ENCODE results near the gene ERCC4. TPM values are rescaled to one million over a fixed set of nuclear protein-coding genes. Genes with fewer than 3 reads are reported as not detected.

The ERCC4 gene
- total RNA-seq, 1 donor from 2014 or later = 11.9 TPM

DNA sequence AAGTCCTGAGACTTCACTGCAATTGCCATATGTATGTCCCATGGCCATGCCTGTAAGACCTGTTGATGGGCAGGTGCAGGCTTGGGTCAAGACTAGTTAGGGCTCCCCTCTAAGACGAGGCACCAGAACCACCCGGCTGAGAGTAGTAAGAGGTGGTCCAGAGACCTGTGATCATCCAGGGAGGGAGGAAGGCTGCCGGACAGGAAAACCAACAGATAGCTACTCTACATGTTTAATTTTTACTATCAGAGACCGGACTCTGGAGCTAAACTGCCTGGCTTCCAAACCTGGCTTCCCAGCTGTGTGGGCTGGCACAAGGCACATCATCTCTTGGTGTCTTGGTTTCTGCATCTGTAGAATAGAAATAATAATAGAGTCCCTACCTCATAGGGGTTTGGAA is 73.0 kb downstream of the ERCC4 start:
- intact Hi-C loops (cut with micrococcal nuclease) = no loop called here
- Mint-ChIP-seq H3K36me3 (ENCODE audit: low read depth) (no peaks in the 10 kb centered on the region), H3K4me3 (ENCODE audit: low read depth) (no peak overlapping the region), H3K27me3 (ENCODE audit: low read depth) (no peaks in the 10 kb centered on the region), H3K4me1 (ENCODE audit: low read depth) (peaks cover 3% of the 10 kb centered on the region), H3K27ac (no peak overlapping the region), H3K9me3 (no peaks in the 10 kb centered on the region)
- DNase-seq (ENCODE audit: low spot score) = no peak

DNA sequence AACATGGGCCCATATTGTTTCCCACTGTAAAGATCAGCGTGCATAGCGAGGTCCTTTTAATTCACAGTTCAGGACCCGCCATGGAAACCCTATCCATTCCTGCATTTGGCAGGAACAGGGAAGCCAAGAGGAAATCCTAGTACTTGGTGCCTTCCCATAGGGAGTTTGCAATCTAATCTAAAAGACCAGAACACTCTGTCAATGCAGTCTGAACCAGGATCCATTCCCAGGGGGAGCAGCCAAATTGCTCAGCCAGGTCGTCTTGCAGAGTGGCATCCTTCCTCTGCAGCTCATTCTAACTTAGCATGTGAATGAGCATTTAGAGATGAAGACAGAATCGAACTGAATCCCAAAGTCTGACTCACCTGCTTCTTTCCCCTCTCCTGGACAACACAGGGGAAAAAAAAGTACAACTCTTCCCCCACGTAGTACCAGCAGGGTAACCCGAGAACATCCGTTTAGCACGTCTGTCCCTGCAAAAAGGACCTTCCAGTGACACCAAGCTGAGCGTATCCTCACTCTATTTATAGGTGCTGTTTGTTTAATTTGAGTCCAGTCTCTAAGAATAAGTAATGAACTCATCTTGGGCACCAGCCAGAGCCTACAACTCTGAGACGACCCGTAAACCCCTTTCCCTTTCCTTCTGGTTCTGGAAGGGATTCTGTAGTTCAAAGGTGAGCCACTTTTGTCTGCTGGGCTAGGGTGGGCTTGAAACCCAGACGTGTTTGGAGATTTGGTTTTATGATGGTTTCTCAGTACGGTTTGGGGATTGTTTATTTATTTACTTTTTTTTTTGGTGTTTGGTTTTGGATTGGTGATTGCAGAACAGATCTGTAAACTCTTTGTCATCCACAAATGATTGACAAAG is 74.5 kb downstream of the ERCC4 start:
- Mint-ChIP-seq H3K36me3 (ENCODE audit: low read depth) (no peaks in the 10 kb centered on the region), H3K27ac (no peak overlapping the region), H3K27me3 (ENCODE audit: low read depth) (no peaks in the 10 kb centered on the region), H3K9me3 (no peaks in the 10 kb centered on the region), H3K4me3 (ENCODE audit: low read depth) (no peak overlapping the region), H3K4me1 (ENCODE audit: low read depth) (peaks cover 14% of the 10 kb centered on the region)
- intact Hi-C loops (cut with micrococcal nuclease) = no loop called here
- no peak for DNase-seq (ENCODE audit: low spot score)

DNA sequence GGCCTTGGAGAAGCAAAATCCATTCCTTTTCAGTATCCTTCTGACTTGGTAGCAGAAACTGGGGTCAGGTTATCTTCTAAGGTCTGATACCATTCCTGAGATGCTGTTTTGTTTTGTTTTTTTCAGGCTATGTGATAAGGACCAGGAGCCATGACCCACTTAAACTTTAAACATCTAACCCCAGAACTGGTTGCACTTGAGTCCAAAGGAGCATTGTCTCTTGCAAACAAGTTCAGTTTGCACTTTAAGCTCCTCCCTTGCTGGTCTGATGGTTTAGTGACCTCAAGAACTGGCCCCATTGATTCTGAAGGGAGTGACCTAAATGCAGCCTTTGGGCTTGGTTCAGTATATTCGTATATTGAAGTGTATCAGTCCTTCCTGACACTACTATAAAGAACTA is 75.2 kb downstream of the ERCC4 start:
- no peaks in the 10 kb centered on the region for H3K9me3 Mint-ChIP-seq
- DNase-seq (ENCODE audit: low spot score) = no peak
- peaks cover 15% of the 10 kb centered on the region for H3K4me1 Mint-ChIP-seq (ENCODE audit: low read depth)
- no peaks in the 10 kb centered on the region for H3K36me3 Mint-ChIP-seq (ENCODE audit: low read depth)
- intact Hi-C loops (cut with micrococcal nuclease) = no loop called here
- H3K4me3 Mint-ChIP-seq (ENCODE audit: low read depth) = no peak overlapping the region
- no peak overlapping the region for H3K27ac Mint-ChIP-seq
- no peaks in the 10 kb centered on the region for H3K27me3 Mint-ChIP-seq (ENCODE audit: low read depth)

DNA sequence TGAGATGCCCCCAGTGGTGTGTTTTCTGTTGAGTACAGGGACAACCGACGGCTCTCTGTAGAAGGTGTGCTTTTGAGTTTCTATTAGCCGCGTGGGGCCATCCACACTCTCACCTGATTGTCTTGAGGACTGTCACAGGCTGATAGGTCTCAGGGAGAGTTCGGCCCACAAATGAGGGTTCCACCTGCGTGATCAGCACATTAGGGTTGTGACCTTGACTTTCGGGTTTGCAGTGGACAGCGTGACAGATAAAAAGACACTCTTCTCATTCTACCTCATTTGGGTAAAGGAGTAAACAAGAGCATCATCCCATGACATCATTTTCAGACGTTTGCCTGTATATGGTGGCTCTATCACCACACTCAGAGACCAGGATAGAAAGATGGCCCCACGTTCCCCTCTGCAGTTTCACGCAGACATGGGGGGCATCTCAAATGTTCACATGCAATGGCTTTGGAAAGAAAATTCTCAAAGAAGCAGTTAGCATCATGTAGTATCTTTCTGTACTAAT is 76.9 kb downstream of the ERCC4 start:
- Mint-ChIP-seq H3K27me3 (ENCODE audit: low read depth) (no peaks in the 10 kb centered on the region), H3K4me3 (ENCODE audit: low read depth) (no peak overlapping the region), H3K27ac (no peak overlapping the region), H3K9me3 (no peaks in the 10 kb centered on the region), H3K4me1 (ENCODE audit: low read depth) (peaks cover 15% of the 10 kb centered on the region), H3K36me3 (ENCODE audit: low read depth) (no peaks in the 10 kb centered on the region)
- DNase-seq (ENCODE audit: low spot score) = no peak
- intact Hi-C loops (cut with micrococcal nuclease) = no loop called here

DNA sequence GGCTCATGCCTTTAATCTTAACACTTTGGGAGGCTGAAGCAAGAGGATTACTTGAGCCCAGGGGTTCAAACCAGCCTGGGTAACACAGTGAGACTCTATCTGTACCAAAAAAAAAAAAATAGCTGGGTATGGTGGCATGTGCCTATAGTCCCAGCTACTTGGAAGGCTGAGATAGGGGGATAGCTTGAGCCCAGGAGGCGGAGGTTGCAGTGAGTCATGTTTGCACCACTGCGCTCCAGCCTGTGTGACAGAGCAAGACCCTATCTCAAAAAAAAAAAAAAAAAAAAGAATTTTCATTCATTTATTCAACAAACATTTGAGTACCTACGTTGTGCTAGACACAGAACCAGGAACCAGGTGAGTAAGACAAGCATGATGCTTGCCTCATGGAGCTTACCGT is 77.6 kb downstream of the ERCC4 start:
- no peak for DNase-seq (ENCODE audit: low spot score)
- intact Hi-C loops (cut with micrococcal nuclease) = no loop called here
- Mint-ChIP-seq H3K4me3 (ENCODE audit: low read depth) (no peak overlapping the region), H3K9me3 (no peaks in the 10 kb centered on the region), H3K27me3 (ENCODE audit: low read depth) (no peaks in the 10 kb centered on the region), H3K36me3 (ENCODE audit: low read depth) (no peaks in the 10 kb centered on the region), H3K27ac (no peak overlapping the region), H3K4me1 (ENCODE audit: low read depth) (peaks cover 18% of the 10 kb centered on the region)

DNA sequence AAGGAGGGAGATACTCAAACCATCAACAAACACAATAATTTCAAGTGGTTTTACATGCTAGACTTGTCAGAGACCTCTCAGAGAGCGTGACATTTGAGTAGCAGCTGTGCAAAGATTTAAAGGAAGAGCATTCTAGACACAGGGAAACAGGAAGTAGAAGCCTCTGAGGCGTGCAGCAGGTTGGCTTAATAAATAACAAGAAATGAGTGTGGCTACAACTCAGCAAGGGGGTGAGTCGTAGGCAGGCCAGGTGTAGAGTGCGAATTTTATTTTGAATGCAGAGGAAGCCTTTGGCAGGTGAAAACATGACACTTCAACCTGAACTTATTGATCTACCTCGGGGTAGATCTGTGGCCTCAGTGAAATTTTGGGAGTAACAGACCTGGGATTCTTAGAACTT is 78.0 kb downstream of the ERCC4 start:
- Mint-ChIP-seq H3K27me3 (ENCODE audit: low read depth) (no peaks in the 10 kb centered on the region), H3K4me3 (ENCODE audit: low read depth) (no peak overlapping the region), H3K27ac (no peak overlapping the region), H3K9me3 (no peaks in the 10 kb centered on the region), H3K4me1 (ENCODE audit: low read depth) (peaks cover 22% of the 10 kb centered on the region), H3K36me3 (ENCODE audit: low read depth) (no peaks in the 10 kb centered on the region)
- intact Hi-C loops (cut with micrococcal nuclease) = no loop called here
- no peak for DNase-seq (ENCODE audit: low spot score)

DNA sequence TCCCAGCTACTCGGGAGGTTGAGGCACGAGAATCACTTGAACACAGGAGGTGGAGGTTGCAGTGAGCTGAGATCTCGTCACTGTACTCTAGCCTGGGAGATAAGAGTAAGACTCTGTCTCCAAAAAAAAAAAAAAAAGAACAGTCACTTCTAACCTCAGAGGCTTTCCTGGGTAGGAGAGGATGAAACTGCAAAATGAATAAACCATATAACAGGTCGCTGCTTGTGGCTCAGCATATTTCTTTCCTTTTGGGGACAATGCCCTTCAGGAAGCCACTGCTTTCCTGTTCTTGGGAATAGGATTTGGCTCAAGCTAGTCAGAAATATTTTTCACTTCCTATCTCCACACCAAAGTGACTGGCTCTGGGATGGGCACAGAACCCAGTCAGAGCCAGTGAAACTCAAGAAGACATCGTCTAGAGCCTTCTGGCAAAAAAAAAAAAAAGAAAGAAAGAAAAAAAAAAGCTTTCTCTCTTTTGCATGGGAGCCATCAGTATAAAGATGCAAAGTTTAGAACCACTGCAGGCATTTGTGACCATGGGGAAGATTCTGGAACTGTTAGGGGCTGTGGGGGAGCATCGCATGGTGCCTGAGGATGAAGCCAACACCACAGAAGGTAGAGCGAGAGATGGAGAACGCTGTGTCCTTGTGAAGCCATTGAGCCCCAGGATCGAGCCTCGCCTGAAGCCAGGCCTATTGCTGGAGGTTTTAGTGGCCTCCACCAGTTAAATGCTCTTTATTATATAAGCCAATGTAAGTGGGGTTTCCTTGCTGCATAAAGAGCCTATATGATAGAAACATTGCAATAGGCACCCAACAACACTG is 79.3 kb downstream of the ERCC4 start:
- Mint-ChIP-seq H3K27ac (no peak overlapping the region), H3K27me3 (ENCODE audit: low read depth) (no peaks in the 10 kb centered on the region), H3K9me3 (no peaks in the 10 kb centered on the region), H3K4me1 (ENCODE audit: low read depth) (peaks cover 26% of the 10 kb centered on the region), H3K36me3 (ENCODE audit: low read depth) (no peaks in the 10 kb centered on the region), H3K4me3 (ENCODE audit: low read depth) (no peak overlapping the region)
- DNase-seq (ENCODE audit: low spot score) = no peak
- intact Hi-C loops (cut with micrococcal nuclease) = no loop called here

DNA sequence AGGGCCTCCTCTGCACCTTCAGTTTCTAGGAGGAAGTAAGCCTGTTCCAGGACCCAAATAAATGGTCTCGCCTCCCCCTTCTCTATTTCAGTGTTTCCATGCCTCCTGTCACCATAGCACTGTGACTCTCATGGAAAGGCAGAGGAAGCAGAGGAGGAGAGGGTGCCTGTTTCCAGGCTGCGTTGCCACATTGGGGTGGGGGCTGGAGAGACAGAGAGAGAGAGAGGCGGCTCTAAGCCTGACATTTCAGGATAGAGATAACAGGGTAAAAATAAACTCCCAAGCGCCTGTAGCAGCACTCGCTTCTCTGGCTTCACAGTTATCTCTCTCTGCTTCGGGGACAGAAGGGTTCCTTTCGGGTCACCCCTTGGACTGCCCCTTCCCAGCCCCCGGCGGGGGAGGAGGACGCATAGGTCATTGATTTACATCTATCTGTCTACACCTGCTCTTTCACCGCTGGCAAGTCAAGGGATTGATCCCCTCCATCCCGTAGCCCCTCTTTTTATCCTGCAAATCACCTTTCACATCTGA is 80.0 kb downstream of the ERCC4 start:
- Mint-ChIP-seq H3K9me3 (no peaks in the 10 kb centered on the region), H3K4me3 (ENCODE audit: low read depth) (no peak overlapping the region), H3K27ac (no peak overlapping the region), H3K27me3 (ENCODE audit: low read depth) (no peaks in the 10 kb centered on the region), H3K36me3 (ENCODE audit: low read depth) (no peaks in the 10 kb centered on the region), H3K4me1 (ENCODE audit: low read depth) (peaks cover 26% of the 10 kb centered on the region)
- intact Hi-C loops (cut with micrococcal nuclease) = no loop called here
- DNase-seq (ENCODE audit: low spot score) = no peak

DNA sequence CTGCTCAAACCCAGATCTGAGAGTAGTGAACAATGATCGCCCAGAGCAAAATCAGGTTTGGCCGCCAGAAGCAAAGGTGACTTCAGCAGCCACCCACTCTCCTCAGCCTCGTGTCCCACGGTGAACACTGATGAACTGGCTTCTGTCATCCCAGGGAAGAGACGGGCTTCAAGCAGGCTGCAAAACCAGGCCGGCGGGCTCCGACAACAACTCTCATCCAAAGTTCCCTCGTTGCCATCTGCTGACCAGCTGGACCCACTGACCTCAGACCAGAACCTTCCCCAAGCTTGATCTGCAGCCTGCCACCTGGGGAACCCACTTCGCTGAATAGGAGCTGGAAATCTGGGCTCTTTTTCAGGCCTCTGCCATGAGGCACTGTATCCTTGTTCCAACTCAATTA is 81.6 kb downstream of the ERCC4 start:
- DNase-seq (ENCODE audit: low spot score) = no peak
- no peaks in the 10 kb centered on the region for H3K9me3 Mint-ChIP-seq
- no peaks in the 10 kb centered on the region for H3K36me3 Mint-ChIP-seq (ENCODE audit: low read depth)
- intact Hi-C loops (cut with micrococcal nuclease) = no loop called here
- H3K27ac Mint-ChIP-seq = no peak overlapping the region
- no peak overlapping the region for H3K4me3 Mint-ChIP-seq (ENCODE audit: low read depth)
- peaks cover 26% of the 10 kb centered on the region for H3K4me1 Mint-ChIP-seq (ENCODE audit: low read depth)
- no peaks in the 10 kb centered on the region for H3K27me3 Mint-ChIP-seq (ENCODE audit: low read depth)

Other genes with a start within 250 kb of the ERCC4 start
- 13.7 and 14.6 TPM in 2 replicates for gene MRTFB, start 151.2 kb downstream of the ERCC4 start, total RNA-seq